Fibroblast of skin of back (primary cell): ENCODE data around the gene MAX.
A peak's percentile ranks its signal among the peaks of the same experiment; 100 is the strongest.
"Not testable (repeated sequence)": the region's sequence is repeated elsewhere in the genome, so short reads cannot be mapped to it uniquely, and the experiment has no call there.

ENCODE experiments used
- DNase-seq: peaks from one replicate; pipeline ENCODE4 v3.0.0-alpha.2; 2013

The MAX gene

DNA sequence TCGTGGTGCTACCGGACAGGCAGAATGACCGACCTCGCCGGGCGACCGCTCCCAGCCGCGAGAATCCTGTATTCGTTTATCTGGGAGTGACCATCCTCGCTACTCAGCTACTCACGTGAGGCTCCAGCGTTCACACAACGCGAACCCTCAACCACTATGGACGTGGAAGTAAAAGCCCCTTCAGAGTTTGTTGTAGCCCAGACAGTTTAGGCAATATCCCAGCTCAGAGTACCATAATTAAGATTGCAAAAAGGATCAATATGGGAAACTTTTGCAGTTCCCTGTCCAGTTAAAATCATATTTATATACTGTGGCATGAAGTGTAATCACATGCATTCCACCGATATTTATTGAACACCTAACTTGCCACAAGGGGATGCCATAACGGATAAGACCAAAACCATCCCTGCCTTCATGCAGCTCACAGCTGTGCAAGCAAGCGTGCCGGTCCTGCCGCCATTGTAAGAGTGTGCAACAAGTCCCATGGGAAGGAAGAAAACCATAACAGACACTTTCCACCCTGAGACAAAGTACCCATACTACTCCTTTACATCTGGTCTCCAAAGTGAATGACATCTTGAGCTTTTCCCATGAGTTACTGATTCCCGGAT, 938 bp upstream of the MAX start:
- DNase-seq = peak; percentile 24

DNA sequence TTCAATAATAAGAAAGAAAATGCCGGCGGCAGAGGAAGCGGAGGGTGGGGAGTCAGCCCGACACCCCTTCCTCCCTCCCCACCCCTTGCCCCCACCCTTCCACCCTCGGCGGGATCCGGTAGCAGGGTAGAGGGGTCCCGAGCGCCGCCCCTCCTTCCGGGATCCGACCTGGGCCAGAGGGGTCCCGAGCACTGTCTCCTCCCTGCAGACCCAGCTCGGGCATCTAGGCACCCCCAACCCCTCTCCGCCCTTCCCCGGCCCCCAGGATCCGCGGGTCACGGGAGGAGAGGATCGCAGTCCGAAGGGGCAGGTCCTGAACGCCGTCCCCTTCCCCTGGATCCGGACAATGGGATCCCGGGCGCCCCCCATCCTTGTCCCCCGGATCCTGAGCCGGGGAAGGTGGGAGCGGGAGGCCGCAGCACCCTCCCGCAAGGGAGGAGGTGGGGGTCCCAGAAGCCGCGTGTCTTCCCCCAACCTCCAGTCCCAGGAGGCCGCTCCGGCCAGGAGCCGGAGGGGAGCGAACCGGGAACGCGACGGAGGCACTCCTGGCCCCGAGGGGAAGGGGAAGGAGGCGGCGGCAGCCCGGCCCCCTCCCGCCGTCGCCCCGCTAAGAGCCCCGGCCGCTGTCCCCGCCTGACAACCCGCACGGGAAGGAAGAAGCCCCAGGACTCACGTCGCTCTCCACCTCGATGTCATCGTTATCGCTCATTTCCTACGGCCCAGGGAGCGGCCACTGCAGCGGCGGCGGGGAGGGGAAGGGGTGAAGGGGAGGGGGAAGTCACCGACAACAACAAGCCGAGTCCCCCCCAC, 481 bp downstream of the MAX start:
- peak; percentile 1 for DNase-seq

DNA sequence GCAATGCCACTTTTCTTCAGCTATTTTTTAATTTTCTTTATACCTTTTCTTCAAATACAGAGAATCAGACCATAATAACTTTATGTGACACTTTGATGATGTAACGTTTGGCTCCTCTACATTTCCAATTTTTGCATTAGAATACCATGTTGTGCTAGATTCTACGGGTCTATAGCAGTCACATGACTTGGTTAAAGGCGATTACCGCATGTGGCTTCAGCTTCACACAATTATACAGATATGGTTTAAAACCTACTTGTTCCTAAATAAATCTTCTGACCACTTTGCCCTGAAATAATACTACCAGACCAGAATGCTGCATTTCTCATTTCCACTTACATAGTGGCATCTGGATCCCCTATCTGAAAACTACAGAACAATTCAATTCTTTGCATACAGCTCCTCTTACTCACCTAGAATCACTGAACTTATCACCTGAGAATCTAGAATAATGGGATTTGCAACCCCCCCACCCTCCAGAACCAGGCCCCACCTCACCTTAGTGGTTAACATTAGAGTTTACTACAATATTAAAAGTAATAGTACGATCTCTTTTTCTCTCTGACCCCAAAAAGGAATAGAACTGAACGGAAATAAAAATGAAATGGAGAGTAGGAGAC, 1.3 kb downstream of the MAX start:
- DNase-seq = no peak

DNA sequence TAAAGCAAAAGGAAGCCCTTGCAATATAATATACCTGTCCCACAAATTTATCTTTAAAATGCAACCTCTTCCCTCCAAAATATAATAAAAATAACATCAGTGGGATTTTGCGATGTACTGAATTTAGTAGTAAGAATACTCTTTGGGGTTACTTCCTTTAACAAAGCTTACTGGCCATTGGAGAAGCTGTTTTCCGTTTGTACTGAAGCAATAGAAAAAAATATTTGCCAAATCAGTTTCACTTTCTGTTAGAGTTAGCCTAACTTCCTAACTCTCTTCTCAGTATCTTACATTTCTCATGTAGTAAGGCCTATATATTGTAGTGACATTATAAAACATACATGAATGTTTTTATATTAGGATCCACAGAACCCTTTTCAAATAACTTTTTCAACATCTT, 3.7 kb downstream of the MAX start:
- no peak for DNase-seq

DNA sequence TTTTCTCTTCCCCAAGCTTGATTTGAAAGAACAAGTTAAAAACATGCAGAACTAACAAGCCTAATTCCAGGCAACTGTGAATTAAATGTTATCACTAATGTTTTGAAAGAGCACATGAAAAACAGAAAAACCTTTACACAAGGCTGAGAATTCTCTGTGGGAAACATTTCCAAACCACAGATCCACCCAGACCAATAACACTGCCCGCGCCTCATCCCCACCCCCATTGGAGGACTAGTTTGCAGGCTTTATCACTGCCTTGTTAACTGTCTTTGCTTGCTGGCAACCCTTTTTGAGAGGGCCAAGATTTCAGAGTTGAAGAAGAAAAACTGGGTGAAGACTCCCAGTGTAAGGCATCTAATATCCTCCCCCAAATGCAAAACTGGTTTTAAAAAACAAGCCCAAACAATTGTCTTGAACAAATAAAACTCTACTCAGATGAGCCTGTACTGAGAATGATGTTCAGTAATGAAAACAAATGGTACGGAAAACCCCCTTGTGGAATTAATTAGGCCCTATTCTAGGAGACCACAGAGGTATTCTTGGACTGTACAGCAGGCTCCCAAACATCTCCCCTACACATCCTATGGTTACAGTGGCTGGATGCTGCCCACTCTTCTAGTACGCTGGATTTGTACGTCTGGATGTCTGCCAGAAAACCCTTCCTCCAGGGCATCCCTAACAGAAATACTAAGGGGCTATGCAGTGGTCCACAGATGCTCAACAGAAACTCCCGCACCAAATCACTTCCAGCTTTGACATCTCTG, 5.8 kb downstream of the MAX start:
- peak; percentile 22 for DNase-seq

DNA sequence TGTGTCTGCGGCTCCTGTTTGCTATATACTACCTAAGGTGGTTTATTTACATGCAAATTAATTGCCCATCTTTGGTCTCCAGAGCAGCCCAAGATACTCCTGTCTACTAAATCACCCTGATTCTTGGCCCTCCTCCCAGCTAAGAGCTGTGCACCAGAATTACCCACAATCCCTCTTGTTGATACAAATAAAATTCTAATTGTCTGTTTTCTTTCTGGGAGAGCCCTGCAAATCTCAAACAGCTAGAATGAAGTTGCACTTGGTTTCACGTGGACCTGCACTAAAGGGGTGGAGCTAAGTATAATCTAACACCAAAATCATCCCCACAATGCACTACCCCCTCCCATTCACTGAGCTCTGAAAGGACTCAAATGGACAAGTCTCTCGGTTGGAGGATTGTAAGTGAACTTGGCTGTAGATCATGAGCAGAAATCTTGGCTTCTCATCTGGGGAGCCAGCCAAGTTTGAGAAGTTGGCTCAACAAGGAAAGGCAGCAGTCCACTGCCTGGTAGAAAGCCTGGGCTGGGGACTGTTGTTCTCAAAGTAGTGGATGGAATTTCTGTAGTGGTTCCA, 6.6 kb downstream of the MAX start:
- peak; percentile 27 for DNase-seq

DNA sequence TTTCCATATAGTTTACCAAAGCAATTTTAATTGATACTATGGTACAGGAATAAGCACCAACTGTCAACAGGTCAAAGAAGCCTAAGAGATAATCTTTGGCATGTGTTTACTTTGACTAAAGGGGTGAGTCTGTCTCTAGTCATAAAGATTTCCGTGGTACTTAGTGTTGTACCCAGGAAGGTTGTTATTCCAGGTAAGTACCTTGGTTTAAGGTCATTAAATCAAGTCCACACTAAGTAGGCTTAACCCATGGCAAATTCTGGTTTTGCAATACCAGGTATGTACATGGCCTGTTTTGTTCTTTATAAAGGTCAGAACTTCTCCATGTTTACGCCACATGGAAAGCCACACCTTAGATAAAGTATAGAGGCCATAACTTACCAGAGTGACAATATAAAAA, 10.0 kb downstream of the MAX start:
- DNase-seq = no peak

DNA sequence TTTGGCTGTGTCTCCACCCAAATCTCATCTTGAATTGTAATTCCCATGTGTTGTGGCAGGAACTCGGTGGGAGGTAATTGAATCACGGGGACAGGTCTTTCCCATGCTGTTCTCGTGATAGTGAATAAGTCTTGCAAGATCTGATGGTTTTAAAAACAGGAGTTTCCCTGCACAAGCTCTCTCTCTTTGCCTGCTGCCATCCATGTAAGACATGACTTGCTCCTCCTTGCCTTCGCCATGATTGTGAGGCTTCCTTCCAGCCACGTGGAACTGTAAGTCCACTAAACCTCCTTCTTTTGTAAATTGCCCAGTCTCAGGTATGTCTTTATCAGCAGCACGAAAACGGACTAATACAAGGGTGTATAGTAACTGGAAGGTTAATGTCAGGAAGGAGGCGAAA, 14.5 kb downstream of the MAX start:
- not testable (repeated sequence) for DNase-seq

DNA sequence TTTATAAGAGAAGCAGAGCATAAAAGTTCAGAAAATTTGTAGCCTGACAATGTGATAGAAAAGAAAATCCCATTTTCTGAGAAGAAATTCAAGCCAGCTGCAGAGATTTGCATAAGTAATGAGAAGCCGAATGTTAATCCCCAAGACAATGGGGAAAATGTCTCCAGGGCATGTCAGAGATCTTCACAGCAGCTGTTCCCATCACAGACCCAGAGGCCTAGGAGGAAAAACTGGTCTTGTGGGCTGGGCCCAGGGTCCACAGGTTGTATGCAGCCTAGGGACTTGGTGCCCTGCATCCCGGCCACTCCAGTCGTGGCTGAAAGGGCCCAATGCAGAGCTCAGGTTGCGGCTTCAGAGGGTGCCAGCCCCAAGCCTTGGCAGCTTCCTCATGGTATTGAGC, 15.6 kb downstream of the MAX start:
- DNase-seq = not testable (repeated sequence)

DNA sequence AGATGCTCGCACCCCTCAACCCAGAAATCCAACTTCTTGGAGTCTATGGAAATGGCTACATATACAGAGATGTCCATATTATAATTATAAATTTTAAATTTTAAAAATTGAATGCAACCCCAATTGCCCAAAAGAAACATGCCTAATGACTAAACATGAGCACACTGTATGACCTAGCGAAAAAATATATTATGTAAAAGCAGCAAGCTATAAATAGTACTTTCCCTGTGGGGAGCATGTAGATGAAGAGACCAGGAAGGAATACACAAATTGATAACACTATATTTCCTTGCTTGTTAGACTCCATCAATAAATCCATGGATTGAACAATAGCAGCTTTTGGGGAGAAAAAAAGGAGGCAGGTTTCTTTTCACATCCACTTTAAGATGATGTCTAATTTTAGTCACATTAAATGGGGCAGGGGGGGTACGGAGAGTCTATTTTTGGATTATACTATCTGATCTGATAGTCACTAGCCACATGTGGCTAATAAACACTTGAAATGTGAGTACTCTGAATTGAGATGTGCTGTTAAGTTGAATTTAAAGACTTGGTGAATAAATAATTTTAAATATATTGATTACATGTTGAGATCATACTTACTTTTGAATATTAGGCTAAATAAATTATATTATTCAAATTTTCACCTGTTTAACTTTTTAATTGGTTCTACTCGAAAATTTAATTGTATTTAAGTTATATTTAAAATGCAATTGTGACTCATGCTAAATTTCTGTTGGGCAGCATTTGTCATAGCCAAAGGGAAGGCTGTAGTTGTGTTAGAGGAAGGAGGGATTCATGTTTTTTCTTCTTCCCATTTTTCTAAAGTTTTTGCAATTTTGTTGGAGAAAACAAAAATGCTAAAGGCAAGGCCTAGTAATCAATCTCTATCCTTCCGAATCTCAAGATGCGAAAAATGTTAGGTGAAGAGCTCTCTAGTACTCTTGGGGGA, 17.5 kb downstream of the MAX start:
- DNase-seq = no peak

DNA sequence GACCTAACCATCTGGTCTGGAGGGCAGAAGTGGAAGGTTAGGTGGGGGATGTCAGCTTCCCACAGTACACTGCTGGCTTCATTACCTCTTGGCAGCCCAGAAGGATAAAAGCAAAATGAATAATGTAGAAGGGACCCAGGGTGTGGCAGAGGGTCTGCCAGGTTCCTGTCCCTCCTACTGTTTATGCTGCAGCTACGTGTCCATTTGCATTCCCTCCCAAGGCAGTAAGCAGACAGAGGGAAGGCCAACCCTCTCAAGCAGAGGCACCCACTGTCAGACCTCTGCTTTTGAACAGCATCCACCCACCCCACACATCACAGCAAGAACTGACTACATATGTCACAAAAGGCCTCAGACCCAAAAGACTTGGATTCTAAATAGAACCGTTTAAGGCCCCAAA, 19.4 kb downstream of the MAX start:
- DNase-seq = no peak

DNA sequence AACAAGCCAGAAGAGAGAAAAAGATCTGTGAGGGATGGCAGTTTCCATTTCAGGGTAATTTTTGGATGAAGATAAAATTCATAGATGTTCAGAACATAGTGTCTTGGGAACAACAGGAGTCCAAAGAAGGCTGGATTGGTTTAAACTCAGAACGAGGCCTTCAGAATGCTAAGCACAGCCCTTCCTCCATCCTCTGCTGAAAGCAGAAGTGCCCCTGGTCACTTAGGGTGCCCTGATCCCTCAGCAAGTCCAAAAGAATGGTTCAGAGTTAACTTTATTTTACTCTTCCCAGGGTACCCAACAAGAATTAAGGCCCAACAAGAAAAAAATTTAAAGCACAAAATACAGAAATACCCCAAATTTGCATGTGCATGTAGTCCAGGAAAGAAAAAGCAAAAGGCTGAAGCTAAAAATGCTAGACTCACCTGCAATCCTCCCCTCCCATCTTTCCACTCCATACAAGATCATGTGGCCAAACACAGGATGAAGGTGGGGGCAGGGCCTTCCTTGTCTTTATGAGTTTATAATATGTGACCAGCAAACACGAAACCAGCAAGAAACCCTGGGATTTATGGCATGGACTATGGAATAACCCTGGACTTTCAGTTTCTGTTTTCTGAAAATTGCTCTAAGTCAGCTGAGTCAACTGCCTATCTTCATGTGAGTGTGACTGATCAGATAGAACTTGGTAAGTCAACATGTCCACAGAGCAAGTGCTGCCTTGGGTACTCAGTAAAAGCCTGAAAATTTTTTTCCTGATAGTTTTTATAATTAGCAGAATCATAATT, 21.2 kb downstream of the MAX start:
- DNase-seq = no peak

DNA sequence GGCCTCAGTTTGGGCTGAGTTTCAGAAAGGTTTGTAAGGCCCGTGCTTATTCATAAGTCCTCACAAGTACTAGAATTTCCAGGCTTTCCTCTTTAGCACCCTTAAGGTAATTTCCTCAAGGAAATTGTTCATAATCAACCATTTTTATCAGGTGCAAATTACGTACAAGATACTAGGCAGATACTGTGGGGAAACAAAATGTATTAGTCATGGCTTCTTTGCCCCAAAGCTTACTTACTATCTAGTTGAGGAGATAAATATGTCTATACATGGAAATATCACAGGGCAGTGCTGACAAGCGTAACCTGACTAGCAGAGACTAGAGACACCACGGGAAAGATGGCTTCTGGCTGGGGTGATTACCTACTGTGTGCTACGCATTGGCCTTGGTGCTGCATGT, 22.5 kb downstream of the MAX start:
- DNase-seq = no peak

DNA sequence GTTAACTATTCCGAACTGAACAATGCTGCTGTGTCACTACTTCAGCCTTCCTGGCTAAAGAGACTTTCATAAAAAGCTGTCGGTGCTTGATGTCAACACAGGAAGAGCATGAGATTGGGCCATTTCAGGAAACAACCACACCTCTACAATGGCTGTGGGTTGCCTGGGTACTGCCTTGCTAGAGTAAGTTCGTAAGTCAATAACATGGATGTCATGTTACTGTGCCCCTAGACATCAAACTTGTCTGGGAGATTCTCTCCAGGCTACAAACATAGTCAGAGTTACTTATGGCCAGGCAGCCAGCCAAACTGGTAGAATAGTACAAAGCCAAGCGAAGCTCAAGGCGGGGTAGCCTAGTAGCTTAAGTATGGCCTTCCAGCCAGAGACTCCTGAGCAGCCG, 23.1 kb downstream of the MAX start:
- DNase-seq = no peak

DNA sequence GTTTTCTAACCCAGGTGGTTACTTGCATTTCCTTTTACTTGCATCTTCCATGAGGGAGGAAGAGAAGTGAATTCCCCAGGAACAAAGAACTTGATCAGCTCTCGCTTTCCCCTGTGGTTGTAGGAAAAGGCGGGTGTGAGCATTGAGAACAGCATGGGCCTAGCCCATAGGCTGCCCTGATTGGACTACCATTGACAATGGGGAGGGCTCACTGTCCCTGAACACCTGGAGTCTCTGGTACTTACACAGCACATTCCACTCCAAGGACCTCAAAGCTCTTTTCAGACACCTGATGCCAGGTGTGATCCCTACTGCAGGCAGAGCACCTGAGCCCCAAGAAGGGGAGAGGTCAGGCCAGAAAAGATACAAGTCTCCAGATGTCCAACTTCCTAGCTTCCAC, 25.0 kb downstream of the MAX start:
- DNase-seq = no peak

DNA sequence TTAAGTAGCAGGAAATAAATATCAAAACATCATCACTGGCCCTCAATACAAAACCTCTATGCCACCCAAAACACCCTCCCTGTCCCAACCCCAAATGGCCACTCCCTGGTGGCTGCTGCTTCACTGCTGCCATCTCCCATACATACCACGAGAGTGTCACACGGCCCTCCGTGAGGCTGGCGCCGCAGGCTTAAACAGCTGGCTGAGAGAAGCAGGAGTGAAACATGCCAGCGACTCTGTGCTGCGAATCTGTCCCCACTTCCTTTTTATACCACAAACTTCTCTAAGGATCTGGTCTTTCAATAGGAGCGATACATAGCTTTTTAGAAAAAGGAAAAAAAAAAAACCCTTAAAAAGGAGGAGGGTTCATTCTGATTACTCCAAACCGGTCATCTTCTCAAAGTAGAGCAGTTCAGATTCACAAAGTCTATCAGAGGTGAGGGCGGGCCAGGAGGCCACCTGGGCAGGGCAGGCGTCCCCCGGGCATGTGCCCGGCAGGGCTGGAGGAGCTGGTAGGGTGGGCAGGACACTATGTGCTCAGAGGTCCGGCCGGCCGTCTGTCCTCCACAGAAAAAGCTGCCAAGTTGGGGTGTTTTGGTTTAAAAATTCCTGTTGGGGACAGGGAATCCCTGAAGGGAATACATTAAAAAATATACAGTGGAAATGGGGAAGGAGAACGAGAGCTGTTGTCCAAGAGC, 26.5 kb downstream of the MAX start:
- DNase-seq = no peak

DNA sequence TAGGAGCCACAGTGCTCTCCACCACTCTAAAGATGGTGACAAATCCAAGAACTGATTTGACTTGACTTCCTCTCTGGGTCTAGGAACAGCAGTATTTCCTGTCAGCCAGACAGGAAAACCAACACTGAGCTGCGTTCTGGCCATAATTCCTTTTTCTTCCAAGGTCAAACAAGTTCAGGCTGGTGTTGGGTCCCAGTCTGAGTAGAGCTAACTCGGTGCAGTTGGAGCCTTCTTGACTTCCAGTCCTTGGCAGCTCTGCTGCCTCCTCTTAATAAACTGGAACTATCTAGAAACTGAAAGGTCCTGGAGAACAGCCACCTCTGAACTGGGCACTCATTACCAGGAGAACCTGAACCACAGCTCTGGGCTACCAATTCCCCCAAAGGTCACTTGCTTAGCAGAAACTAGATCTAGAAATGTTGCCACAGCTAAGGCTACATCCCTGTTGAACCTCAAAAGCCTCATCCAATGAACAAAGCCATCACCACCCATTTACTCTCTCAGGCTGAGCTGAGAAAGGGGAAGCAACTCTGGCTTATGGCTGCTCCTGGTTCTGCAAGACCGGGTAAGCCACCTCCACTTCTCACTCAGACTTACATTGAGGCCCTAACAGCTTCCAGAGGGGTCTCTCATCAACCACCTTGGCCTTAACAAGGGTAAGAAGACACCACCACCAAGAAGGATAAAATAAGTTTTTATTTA, 27.7 kb downstream of the MAX start:
- DNase-seq = no peak

DNA sequence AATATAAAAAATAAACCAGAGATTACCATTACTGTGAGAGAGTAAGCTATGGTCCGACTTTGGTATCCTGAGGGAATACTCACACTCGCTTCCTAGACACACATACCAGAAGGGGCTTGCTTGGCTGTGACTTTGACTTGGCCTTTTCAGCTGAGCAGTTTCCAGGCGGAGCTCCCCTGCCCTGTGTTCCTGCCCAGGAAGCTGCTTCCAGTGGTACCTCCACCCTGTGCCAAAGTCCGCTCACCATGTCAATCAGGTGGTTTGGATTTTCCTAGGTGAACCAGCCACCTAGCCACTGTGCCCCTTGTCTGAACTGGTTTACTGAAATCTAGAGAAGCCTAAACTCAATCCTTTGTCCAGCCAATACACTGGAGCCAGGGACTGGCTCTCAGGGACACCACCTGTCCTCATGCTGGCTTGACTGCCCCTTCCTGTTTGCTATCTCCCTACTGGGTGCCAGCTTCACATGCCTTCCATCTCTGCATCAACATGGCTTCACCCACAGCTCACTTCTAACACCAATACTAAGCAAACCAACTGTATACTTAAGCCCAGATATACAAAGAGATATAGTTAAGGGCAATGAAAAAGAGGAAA, 28.6 kb downstream of the MAX start:
- DNase-seq = no peak

DNA sequence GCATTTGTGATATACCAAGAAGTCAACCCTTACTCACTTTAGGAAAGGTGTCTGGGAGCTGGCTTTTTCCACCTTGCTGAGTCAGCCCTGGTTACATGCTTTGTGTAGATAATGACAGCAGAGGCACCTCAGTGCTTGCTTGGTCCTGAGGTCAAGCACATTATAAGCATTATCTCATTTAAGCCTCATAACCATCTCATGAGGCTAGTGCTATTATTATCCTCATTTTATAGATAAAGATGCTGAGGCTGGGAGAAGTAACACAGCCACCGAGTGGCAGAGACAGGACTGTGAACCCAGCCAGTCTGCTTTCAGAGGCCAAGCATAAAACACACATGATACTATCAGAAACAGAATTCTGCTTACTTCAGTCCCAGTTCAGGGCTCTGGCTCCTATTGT, 29.4 kb downstream of the MAX start:
- DNase-seq = no peak
